Cardiac fibroblast (primary cell): Measurements from ENCODE around the gene PRIMA1.
"Not testable (repeated sequence)": the region's sequence is repeated elsewhere in the genome, so short reads cannot be mapped to it uniquely, and the experiment has no call there.

Source experiments
- DNase-seq, 2 donors: peaks; one replicate each; pipeline versions ENCODE4 v3.0.0 to v3.0.0-alpha.2; 2010; ENCODE audit warnings: low read depth in 2 of 2
- H3K4me3 ChIP-seq, 2 donors: replicated peaks in 1 of 2; 1 replicate in 1 of 2; 2 replicates in 1 of 2; pipeline ENCODE4 v1.5.1; 2011; ENCODE audit warnings: low read depth in 2 of 2, low read length in 2 of 2, mild to moderate bottlenecking in 2 of 2, moderate library complexity in 1 of 2
- TF ChIP-seq, protein P1 (sequence below): IDR thresholded peaks from one replicate; pipeline ENCODE4 v1.5.1; 2011; ENCODE audit warnings: low read depth, mild to moderate bottlenecking, low read length, inconsistent platforms

PRIMA1 gene

DNA sequence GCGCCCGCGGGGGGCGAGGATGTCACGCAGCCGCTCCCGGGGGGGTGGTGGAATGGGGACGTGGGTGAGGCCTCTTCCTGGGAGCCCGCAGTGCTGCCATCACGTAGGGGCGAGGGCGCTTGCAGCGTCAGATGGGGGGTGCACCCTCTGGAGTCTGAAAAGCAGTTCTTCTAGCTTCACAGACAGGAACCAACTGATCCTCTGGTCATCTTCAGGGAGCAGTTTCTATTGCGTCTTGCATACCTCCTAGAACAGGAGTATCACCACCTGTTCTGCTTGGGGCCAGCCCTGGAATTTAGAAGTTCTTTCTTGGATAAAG lies 36.9 kb upstream of the PRIMA1 start:
- DNase-seq: no peak
- TF ChIP-seq, protein P1, sequence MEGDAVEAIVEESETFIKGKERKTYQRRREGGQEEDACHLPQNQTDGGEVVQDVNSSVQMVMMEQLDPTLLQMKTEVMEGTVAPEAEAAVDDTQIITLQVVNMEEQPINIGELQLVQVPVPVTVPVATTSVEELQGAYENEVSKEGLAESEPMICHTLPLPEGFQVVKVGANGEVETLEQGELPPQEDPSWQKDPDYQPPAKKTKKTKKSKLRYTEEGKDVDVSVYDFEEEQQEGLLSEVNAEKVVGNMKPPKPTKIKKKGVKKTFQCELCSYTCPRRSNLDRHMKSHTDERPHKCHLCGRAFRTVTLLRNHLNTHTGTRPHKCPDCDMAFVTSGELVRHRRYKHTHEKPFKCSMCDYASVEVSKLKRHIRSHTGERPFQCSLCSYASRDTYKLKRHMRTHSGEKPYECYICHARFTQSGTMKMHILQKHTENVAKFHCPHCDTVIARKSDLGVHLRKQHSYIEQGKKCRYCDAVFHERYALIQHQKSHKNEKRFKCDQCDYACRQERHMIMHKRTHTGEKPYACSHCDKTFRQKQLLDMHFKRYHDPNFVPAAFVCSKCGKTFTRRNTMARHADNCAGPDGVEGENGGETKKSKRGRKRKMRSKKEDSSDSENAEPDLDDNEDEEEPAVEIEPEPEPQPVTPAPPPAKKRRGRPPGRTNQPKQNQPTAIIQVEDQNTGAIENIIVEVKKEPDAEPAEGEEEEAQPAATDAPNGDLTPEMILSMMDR: no peak
- H3K4me3 ChIP-seq: no peak overlapping the region

GRCh38 chr14:93824518-93825234 lies 36.4 kb upstream of the PRIMA1 start:
- no peak overlapping the region for H3K4me3 ChIP-seq
- TF ChIP-seq, protein P1: no peak
- DNase-seq: no peak

GRCh38 chr14:93824076-93824475 lies 35.8 kb upstream of the PRIMA1 start:
- DNase-seq: no peak

DNA sequence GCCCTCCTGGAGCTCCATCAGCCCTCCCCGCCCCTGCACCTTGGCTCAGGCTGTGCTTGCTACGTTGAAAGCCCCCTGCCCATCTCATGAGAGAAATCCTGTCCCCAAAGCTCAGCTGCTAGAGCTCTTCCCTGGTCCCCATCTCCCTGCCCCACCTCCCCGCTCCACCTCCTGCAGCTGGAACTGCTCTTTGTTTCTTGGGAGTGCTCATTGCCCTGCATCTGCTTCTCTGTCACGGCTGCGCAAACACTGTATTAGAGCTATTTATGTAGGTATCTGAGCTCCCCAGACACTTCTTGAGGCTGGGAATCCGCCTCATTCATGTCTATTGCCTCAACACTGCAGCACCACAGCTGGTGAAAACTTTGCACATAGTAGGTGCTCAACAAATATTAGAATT lies 32.8 kb upstream of the PRIMA1 start:
- TF ChIP-seq, protein P1: no peak
- no peak for DNase-seq
- no peak overlapping the region for H3K4me3 ChIP-seq

More at GRCh38 chr14:93824076-93824475, 35.8 kb upstream of the PRIMA1 start:
- H3K4me3 ChIP-seq: no peak overlapping the region
- TF ChIP-seq, protein P1: no peak

DNA sequence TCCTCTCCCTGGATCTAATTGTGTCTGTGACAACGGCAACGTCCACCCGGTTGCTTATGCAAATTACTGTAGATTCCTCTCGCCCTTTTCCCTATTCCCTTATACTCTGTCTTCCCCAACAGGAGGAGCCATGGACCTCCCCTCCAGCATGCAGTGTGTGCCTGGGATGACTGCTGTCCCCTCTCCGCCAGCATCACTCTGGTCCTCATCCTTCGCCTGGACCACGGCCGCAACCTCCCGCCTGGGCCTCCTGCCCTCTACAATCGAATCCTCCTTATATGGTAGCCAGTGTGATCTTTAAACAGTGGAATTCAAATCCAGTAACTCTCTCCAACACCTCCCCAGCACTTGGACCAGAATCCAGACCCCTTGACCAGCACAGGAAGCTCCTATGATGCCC lies 30.6 kb upstream of the PRIMA1 start:
- DNase-seq: no peak
- TF ChIP-seq, protein P1: no peak
- H3K4me3 ChIP-seq: no peak overlapping the region

GRCh38 chr14:93811676-93812075 lies 23.4 kb upstream of the PRIMA1 start:
- no peak overlapping the region for H3K4me3 ChIP-seq
- TF ChIP-seq, protein P1: no peak
- no peak for DNase-seq

DNA sequence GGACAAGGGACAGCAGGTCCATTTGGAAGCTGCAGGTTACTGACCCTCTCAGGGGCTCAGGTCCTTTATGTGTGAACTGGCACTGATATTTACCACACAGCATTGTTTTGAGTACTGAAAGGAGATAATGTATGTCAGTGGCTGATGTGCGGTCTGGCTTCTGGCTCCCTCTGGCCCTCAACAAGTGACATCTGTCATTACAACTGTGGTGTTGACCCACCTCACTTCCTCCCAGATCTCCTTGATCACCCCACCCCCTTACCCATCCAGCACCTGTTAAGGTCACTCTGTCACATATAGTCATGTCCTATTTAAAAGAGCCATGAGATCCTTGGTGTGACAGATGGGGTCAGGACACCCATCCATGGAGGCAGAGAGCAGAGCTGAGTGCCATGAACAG lies 22.7 kb upstream of the PRIMA1 start:
- TF ChIP-seq, protein P1: no peak
- no peak overlapping the region for H3K4me3 ChIP-seq
- DNase-seq: no peak

- DNase-seq, H3K4me3 ChIP-seq: not testable (repeated sequence)
Observed at GRCh38 chr14:93809491-93810420, 21.5 kb upstream of the PRIMA1 start.
